Esophagus squamous epithelium (tissue), 4 donors: ENCODE data around the gene SPOCK1.

Experiments
- POLR2A ChIP-seq, 4 donors: fragments of 450-650 bp; IDR thresholded peaks; one replicate each; pipeline ENCODE4 v1.6.1; 2017; ENCODE audit warnings: antibody characterized with exemption in 4 of 4, mild to moderate bottlenecking in 4 of 4, moderate library complexity in 3 of 4
- TF ChIP-seq, protein P1 (sequence below), 6 experiments: fragments of 450-650 bp in 4 of 6; fragments of 200-600 bp in 2 of 6; sonication (generic) in 2 of 6; IDR thresholded peaks; one replicate each; pipeline ENCODE4 v1.5.1; 2016 to 2019; ENCODE audit warnings: antibody characterized with exemption in 6 of 6, mild to moderate bottlenecking in 4 of 6, moderate library complexity in 4 of 6

DNA sequence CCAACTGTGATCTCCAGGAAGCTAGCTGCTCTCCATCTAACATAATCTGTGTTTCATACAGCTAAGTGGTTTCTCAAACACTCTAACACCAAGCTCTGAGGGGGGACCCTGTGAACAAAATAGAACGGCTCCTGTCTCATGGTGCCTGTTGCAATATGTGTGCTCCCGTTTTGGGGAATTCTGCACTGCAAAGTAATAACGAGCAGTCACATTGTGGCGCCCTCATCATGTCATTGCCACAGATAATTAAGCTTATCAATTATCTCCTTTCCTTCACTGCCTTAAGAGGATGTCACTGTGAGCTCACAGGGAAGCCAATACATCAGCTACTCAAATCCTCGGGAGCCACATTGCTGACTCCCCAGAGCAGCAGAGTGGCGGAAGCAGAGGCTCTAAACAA, 416.2 kb downstream of the SPOCK1 start:
- TF ChIP-seq, protein P1, sequence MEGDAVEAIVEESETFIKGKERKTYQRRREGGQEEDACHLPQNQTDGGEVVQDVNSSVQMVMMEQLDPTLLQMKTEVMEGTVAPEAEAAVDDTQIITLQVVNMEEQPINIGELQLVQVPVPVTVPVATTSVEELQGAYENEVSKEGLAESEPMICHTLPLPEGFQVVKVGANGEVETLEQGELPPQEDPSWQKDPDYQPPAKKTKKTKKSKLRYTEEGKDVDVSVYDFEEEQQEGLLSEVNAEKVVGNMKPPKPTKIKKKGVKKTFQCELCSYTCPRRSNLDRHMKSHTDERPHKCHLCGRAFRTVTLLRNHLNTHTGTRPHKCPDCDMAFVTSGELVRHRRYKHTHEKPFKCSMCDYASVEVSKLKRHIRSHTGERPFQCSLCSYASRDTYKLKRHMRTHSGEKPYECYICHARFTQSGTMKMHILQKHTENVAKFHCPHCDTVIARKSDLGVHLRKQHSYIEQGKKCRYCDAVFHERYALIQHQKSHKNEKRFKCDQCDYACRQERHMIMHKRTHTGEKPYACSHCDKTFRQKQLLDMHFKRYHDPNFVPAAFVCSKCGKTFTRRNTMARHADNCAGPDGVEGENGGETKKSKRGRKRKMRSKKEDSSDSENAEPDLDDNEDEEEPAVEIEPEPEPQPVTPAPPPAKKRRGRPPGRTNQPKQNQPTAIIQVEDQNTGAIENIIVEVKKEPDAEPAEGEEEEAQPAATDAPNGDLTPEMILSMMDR (IDR thresholded peaks at IDR 0.05), result no peak
- no peak for TF ChIP-seq POLR2A (IDR thresholded peaks at IDR 0.05)
